Neural cell (in vitro differentiated cells): ENCODE data around the gene PAPOLG. TPM values are rescaled to one million over a fixed set of nuclear protein-coding genes. Genes with fewer than 3 reads are reported as not detected.

Experiments
- H2AFZ ChIP-seq: fragments of 200-600, 300-800 bp; sonication (generic), shearing (Covaris generic); 2 replicates; pipeline ENCODE4 v1.6.0; 2014; ENCODE audit warnings: low read depth, mild to moderate bottlenecking, antibody characterized with exemption, low read length, moderate library complexity
- H3F3A ChIP-seq: fragments of 200-600 bp; shearing (Covaris generic); 2 replicates; pipeline ENCODE4 v1.6.1; 2016; ENCODE audit warnings: mild to moderate bottlenecking, moderate library complexity, mixed read lengths, antibody characterized with exemption, low read length; ENCODE audit not compliant: insufficient read depth, poor library complexity, severe bottlenecking
- H3K27ac ChIP-seq: fragments of 200-600, 300-800 bp; sonication (generic), shearing (Covaris generic); 2 replicates; pipeline ENCODE4 v1.5.1; 2014; ENCODE audit warnings: mild to moderate bottlenecking, low read length, moderate library complexity
- H3K27me3 ChIP-seq: fragments of 300-800, 200-600 bp; sonication (generic), shearing (Covaris generic); 2 replicates; pipeline ENCODE4 v1.6.0; 2014; ENCODE audit warnings: mild to moderate bottlenecking, low read depth, low read length, moderate library complexity; ENCODE audit not compliant: insufficient read depth
- H3K36me3 ChIP-seq: fragments of 300-800, 200-600 bp; sonication (generic), shearing (Covaris generic); 2 replicates; pipeline ENCODE4 v1.5.1; 2014; ENCODE audit warnings: mild to moderate bottlenecking, antibody characterized with exemption, low read length, moderate library complexity; ENCODE audit not compliant: insufficient read depth
- H3K4me2 ChIP-seq: fragments of 300-800, 200-600 bp; sonication (generic), shearing (Covaris generic); 2 replicates; pipeline ENCODE4 v1.6.0; 2014; ENCODE audit warnings: mild to moderate bottlenecking, low read length
- H3K4me3 ChIP-seq: fragments of 300-800, 200-600 bp; sonication (generic), shearing (Covaris generic); 2 replicates; pipeline ENCODE4 v1.5.1; 2014; ENCODE audit warnings: mild to moderate bottlenecking, low read length, moderate library complexity
- H3K79me2 ChIP-seq: fragments of 200-600 bp; shearing (Covaris generic); replicated peaks from 2 replicates; pipeline ENCODE4 v1.6.0; 2014; ENCODE audit warnings: mild to moderate bottlenecking, low read length, moderate library complexity; ENCODE audit not compliant: insufficient read depth
- H3K9ac ChIP-seq: fragments of 300-800, 200-600 bp; sonication (generic), shearing (Covaris generic); 2 replicates; pipeline ENCODE4 v1.6.1; 2016; ENCODE audit warnings: mild to moderate bottlenecking, low read length, mixed read lengths
- H3K9me2 ChIP-seq: fragments of 200-600 bp; shearing (Covaris generic); 2 replicates; pipeline ENCODE4 v1.6.1; 2016; ENCODE audit warnings: mild to moderate bottlenecking, low read length, mixed read lengths; ENCODE audit not compliant: insufficient read depth
- H3K9me3 ChIP-seq: fragments of 200-600, 300-800 bp; sonication (generic), shearing (Covaris generic); 2 replicates; pipeline ENCODE4 v1.6.1; 2016; ENCODE audit warnings: mild to moderate bottlenecking, mixed run types, low read length, moderate library complexity, mixed read lengths
- H4K20me1 ChIP-seq: fragments of 200-600 bp; shearing (Covaris generic); 2 replicates; pipeline ENCODE4 v1.6.1; 2016; ENCODE audit warnings: mild to moderate bottlenecking, mixed run types; ENCODE audit not compliant: insufficient read depth
- EP300 ChIP-seq: fragments of 450-650 bp; conservative IDR thresholded peaks from 2 replicates; pipeline ENCODE4 v1.6.1; 2014; ENCODE audit warnings: antibody characterized with exemption, mild to moderate bottlenecking, moderate library complexity; ENCODE audit not compliant: poor library complexity, severe bottlenecking
- EZH2 ChIP-seq: fragments of 200-600, 300-800 bp; shearing (Covaris generic), sonication (generic); IDR thresholded peaks from 2 replicates; pipeline ENCODE4 v1.6.1; 2014; ENCODE audit warnings: antibody characterized with exemption, low read length, borderline replicate concordance, mild to moderate bottlenecking; ENCODE audit not compliant: insufficient read depth, poor library complexity, severe bottlenecking
- MXI1 ChIP-seq: fragments of 450-650 bp; conservative IDR thresholded peaks from 2 replicates; pipeline ENCODE4 v1.6.1; 2014; ENCODE audit warnings: antibody characterized with exemption, mild to moderate bottlenecking; ENCODE audit not compliant: poor library complexity, severe bottlenecking
- POLR2AphosphoS5 ChIP-seq: IDR thresholded peaks from 2 replicates; pipeline ENCODE4 v1.6.1; 2012
- RAD21 ChIP-seq: fragments of 450-650 bp; conservative IDR thresholded peaks from 2 replicates; pipeline ENCODE4 v1.6.1; 2014; ENCODE audit warnings: antibody characterized with exemption, mild to moderate bottlenecking, moderate library complexity
- SMC3 ChIP-seq: fragments of 450-650 bp; conservative IDR thresholded peaks from 2 replicates; pipeline ENCODE4 v1.6.1; 2014; ENCODE audit warnings: antibody characterized with exemption, mild to moderate bottlenecking, moderate library complexity; ENCODE audit not compliant: poor library complexity
- TAF1 ChIP-seq: IDR thresholded peaks from 2 replicates; pipeline ENCODE4 v1.6.1; 2012; ENCODE audit warnings: low read depth
- polyA plus RNA-seq: library from polyadenylated mRNA; depleted of rRNA; stranded (reverse); fragments of >200 nt; gene quantifications from 2 replicates; pipeline ENCODE4 v1.2.3, GENCODE V29; 2014
- TF ChIP-seq, protein P1 (sequence below): IDR thresholded peaks from 2 replicates; pipeline ENCODE4 v1.6.1; 2012; ENCODE audit warnings: borderline replicate concordance
- TF ChIP-seq, protein P2 (sequence below): fragments of 450-650 bp; IDR thresholded peaks from 2 replicates; pipeline ENCODE4 v1.5.1; 2014; ENCODE audit warnings: antibody characterized with exemption, mild to moderate bottlenecking, moderate library complexity; ENCODE audit not compliant: poor library complexity, severe bottlenecking

Gene PAPOLG
- polyA plus RNA-seq, 1 donor from 2014 or later: 31.2 TPM

DNA sequence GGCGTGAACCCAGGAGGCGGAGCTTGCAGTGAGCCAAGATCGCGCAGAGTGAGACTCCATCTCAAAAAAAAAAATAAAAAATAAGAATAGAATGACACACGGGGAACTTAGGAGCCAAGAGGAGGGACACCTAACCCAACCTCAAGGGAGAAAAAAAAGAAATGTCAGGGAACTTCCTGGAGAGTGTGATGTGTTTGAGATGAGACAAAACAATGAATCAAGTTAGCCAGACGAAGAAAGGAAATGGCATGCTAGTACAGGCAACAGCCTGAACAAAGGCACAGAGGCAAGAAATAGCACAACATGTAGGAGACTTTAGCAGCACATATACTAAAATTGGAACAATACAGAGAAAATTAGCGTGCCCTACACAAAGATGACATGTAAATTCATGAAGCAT lies 36.7 kb upstream of the PAPOLG start:
- Histone ChIP-seq H3K79me2 (no peaks in the 10 kb centered on the region), H3K4me3 (no peak overlapping the region), H3K27me3 (no peaks in the 10 kb centered on the region), H3K4me2 (no peak overlapping the region), H3K9ac (no peak overlapping the region), H3K36me3 (no peaks in the 10 kb centered on the region), H4K20me1 (no peaks in the 10 kb centered on the region), H3K27ac (no peak overlapping the region), H3F3A (no peaks in the 10 kb centered on the region), H3K9me3 (no peaks in the 10 kb centered on the region), H3K9me2 (no peaks in the 10 kb centered on the region), H2AFZ (no peak overlapping the region)
- TF ChIP-seq EP300 (no peak), TAF1 (no peak), MXI1 (no peak), SMC3 (no peak), RAD21 (no peak), POLR2AphosphoS5 (no peak), EZH2 (no peak)
- TF ChIP-seq, protein P1, sequence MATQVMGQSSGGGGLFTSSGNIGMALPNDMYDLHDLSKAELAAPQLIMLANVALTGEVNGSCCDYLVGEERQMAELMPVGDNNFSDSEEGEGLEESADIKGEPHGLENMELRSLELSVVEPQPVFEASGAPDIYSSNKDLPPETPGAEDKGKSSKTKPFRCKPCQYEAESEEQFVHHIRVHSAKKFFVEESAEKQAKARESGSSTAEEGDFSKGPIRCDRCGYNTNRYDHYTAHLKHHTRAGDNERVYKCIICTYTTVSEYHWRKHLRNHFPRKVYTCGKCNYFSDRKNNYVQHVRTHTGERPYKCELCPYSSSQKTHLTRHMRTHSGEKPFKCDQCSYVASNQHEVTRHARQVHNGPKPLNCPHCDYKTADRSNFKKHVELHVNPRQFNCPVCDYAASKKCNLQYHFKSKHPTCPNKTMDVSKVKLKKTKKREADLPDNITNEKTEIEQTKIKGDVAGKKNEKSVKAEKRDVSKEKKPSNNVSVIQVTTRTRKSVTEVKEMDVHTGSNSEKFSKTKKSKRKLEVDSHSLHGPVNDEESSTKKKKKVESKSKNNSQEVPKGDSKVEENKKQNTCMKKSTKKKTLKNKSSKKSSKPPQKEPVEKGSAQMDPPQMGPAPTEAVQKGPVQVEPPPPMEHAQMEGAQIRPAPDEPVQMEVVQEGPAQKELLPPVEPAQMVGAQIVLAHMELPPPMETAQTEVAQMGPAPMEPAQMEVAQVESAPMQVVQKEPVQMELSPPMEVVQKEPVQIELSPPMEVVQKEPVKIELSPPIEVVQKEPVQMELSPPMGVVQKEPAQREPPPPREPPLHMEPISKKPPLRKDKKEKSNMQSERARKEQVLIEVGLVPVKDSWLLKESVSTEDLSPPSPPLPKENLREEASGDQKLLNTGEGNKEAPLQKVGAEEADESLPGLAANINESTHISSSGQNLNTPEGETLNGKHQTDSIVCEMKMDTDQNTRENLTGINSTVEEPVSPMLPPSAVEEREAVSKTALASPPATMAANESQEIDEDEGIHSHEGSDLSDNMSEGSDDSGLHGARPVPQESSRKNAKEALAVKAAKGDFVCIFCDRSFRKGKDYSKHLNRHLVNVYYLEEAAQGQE: no peak
- TF ChIP-seq, protein P2, sequence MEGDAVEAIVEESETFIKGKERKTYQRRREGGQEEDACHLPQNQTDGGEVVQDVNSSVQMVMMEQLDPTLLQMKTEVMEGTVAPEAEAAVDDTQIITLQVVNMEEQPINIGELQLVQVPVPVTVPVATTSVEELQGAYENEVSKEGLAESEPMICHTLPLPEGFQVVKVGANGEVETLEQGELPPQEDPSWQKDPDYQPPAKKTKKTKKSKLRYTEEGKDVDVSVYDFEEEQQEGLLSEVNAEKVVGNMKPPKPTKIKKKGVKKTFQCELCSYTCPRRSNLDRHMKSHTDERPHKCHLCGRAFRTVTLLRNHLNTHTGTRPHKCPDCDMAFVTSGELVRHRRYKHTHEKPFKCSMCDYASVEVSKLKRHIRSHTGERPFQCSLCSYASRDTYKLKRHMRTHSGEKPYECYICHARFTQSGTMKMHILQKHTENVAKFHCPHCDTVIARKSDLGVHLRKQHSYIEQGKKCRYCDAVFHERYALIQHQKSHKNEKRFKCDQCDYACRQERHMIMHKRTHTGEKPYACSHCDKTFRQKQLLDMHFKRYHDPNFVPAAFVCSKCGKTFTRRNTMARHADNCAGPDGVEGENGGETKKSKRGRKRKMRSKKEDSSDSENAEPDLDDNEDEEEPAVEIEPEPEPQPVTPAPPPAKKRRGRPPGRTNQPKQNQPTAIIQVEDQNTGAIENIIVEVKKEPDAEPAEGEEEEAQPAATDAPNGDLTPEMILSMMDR: no peak

DNA sequence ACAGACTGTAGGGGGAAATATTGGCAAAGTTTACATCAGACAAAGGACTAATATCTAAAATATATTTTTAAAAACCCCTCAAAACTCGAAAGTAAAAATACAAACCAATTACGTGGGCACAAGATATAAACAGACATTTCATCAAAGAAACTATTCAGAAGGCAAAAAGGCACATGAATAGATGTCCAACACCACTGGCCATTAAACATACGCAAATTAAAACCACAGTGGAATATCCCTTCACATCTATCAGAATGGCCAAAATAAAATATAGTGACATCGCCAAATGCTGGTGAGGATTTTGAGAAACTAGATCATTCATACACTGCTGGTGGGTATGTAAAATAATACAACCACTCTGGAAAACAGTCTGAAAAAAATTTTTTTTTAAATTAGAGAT lies 30.6 kb upstream of the PAPOLG start:
- H3K27me3 ChIP-seq: no peaks in the 10 kb centered on the region
- H3K9me3 ChIP-seq: no peaks in the 10 kb centered on the region
- no peak for TF ChIP-seq EZH2
- no peak for TF ChIP-seq SMC3
- TF ChIP-seq, protein P2: no peak
- TF ChIP-seq MXI1: no peak
- no peak for TF ChIP-seq POLR2AphosphoS5
- TF ChIP-seq, protein P1: no peak
- TF ChIP-seq TAF1: no peak
- TF ChIP-seq EP300: no peak
- no peak for TF ChIP-seq RAD21
- H3K27ac ChIP-seq: no peak overlapping the region
- no peak overlapping the region for H3K9ac ChIP-seq
- H3K4me2 ChIP-seq: no peak overlapping the region
- no peak overlapping the region for H2AFZ ChIP-seq
- H3K36me3 ChIP-seq: no peaks in the 10 kb centered on the region
- H4K20me1 ChIP-seq: no peaks in the 10 kb centered on the region
- no peaks in the 10 kb centered on the region for H3K9me2 ChIP-seq
- no peaks in the 10 kb centered on the region for H3K79me2 ChIP-seq
- H3F3A ChIP-seq: no peaks in the 10 kb centered on the region
- H3K4me3 ChIP-seq: no peak overlapping the region
